ENCODE measurements around the gene ELAC1.
"Not testable (repeated sequence)": the region's sequence is repeated elsewhere in the genome, so short reads cannot be mapped to it uniquely, and the experiment has no call there.

Gene ELAC1

GRCh38 chr18:50970006-50970405 lies 2.2 kb downstream of the ELAC1 start:
- H3K4me3 ChIP-seq (ENCODE audit: low read length): no peak overlapping the region
- no peak for TF ChIP-seq CTCF (conservative IDR thresholded peaks at IDR 0.05; ENCODE audit: low read length)
- DNase-seq (ENCODE audit: low read depth): no peak

DNA sequence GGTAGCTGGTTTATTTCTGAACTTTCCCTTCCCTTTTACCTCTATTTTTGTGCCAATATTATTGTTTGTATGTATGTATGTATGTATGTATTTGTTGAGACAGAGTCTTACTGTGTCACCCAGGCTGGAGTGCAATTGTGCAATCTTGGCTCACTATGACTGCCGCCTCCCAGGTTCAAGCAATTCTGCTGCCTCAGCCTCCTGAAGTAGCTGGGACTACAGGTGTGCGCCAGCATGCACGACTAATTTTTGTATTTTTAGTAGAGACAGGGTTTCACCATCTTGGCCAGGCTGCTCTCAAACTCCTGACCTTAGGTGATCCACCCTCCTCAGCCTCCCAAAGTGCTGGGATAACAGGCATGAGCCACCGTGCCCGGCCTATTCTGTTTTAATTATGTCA lies 4.6 kb downstream of the ELAC1 start:
- not testable (repeated sequence) for H3K4me3 ChIP-seq (ENCODE audit: low read length); DNase-seq (ENCODE audit: low read depth)

DNA sequence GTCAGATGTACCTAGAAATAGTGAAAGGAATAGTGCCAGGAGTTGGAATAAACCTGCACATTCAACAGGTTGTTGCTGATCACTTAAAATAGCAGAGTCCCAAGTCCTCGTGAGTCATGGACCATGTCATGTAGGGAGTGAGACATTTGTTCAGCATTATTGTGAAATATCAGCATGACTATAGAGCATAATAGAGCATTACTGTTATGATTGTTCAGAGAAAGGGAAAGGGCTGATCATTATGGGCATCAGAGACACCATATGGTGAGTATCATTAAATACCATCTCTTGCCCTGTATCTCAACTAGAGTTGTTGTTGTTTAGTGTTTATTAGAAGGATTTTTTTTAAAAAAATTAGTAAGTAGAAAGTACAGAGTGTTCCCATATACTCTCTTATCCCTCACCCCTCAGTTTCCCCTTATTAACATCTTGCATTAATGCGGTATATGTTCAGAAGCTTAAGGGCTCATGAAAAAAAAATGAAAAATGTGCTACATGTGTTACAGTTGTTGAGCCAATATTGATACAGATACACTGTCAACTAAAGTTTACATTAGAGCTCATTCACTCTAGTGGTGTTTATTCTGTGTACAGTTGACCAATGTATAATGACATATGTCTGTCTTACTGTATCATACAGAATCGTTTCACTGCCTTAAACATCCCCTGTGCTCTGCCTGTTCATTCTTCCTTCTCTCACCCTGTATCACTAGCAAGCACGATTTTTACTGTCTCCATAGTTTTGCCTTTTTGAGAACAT lies 5.7 kb downstream of the ELAC1 start:
- H3K4me3 ChIP-seq (ENCODE audit: low read length): no peak overlapping the region
- DNase-seq (ENCODE audit: low read depth): peak; percentile 57
- TF ChIP-seq CTCF (conservative IDR thresholded peaks at IDR 0.05; ENCODE audit: low read length): no peak

GRCh38 chr18:50977037-50977760 lies 9.4 kb downstream of the ELAC1 start:
- no peak for DNase-seq (ENCODE audit: low read depth)
- H3K4me3 ChIP-seq (ENCODE audit: low read length): no peak overlapping the region
- no peak for TF ChIP-seq CTCF (conservative IDR thresholded peaks at IDR 0.05; ENCODE audit: low read length)

- TF ChIP-seq CTCF (conservative IDR thresholded peaks at IDR 0.05; ENCODE audit: low read length): no peak
- no peak overlapping the region for H3K4me3 ChIP-seq (ENCODE audit: low read length)
- peak; percentile 56 for DNase-seq (ENCODE audit: low read depth)
Measured at GRCh38 chr18:50981381-50981780, 13.5 kb downstream of the ELAC1 start.

GRCh38 chr18:50982086-50982801 lies 14.4 kb downstream of the ELAC1 start:
- no peak for TF ChIP-seq CTCF (conservative IDR thresholded peaks at IDR 0.05; ENCODE audit: low read length)
- no peak for DNase-seq (ENCODE audit: low read depth)
- H3K4me3 ChIP-seq (ENCODE audit: low read length): no peak overlapping the region

DNA sequence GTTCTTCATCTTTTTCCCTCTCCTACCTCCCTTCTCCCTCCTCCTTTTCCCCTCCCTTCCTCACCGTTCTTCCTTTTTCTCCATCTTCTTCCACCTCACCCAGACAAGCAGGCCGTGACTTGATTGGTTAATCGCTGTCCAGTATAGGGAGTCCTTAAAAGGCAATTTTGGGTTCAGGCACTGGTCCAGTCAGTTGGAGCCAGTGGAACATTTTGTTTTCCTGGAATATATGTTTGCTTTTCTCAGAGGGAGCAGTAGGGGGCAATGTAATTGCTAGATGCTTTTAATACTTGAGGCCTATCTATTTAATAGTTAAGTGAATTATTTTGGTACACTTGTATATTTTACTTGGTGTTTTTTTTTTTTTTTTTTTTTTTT lies 15.0 kb downstream of the ELAC1 start:
- TF ChIP-seq CTCF (conservative IDR thresholded peaks at IDR 0.05; ENCODE audit: low read length): no peak

More for the DNA sequence above, 15.0 kb downstream of the ELAC1 start:
- DNase-seq (ENCODE audit: low read depth): no peak
- no peak overlapping the region for H3K4me3 ChIP-seq (ENCODE audit: low read length)
